Astrocyte (in vitro differentiated cells and primary cell): Measurements from ENCODE around the gene SIGLEC6. TPM values are rescaled to one million over a fixed set of nuclear protein-coding genes. Genes with fewer than 3 reads are reported as not detected.

ENCODE experiments used
- DNase-seq: peaks from one replicate; pipeline ENCODE4 v3.0.0-alpha.2; 2010; ENCODE audit warnings: low read depth
- FAIRE-seq: peaks from 2 replicates; lab custom pipeline; 2011; peaks lifted over from hg19 to GRCh38; lab: Jason Lieb, UNC
- H2AFZ ChIP-seq: 2 replicates; pipeline ENCODE4 v1.6.0; 2012; ENCODE audit warnings: low read depth, low read length, inconsistent platforms
- H3K27ac ChIP-seq: 2 replicates; pipeline ENCODE4 v1.5.1; 2011; ENCODE audit warnings: low read depth, low read length, inconsistent platforms
- H3K27me3 ChIP-seq: 2 replicates; pipeline ENCODE4 v1.6.0; 2011; ENCODE audit warnings: low read length, inconsistent platforms; ENCODE audit not compliant: insufficient read depth
- H3K36me3 ChIP-seq: 2 replicates; pipeline ENCODE4 v1.5.1; 2011; ENCODE audit warnings: low read length, inconsistent platforms; ENCODE audit not compliant: insufficient read depth
- H3K4me1 ChIP-seq: 2 replicates; pipeline ENCODE4 v1.5.1; 2011; ENCODE audit warnings: low read length, inconsistent platforms; ENCODE audit not compliant: insufficient read depth
- H3K4me2 ChIP-seq: 2 replicates; pipeline ENCODE4 v1.6.0; 2012; ENCODE audit warnings: low read length, inconsistent platforms
- H3K4me3 ChIP-seq: 2 replicates; pipeline ENCODE4 v1.5.1; 2011; ENCODE audit warnings: low read depth, mild to moderate bottlenecking, low read length, inconsistent platforms; ENCODE audit not compliant: insufficient read depth
- H3K79me2 ChIP-seq: 2 replicates; pipeline ENCODE4 v1.6.0; 2012; ENCODE audit warnings: mild to moderate bottlenecking, low read length, inconsistent platforms; ENCODE audit not compliant: insufficient read depth
- H3K9ac ChIP-seq: 2 replicates; pipeline ENCODE4 v1.6.0; 2012; ENCODE audit warnings: mild to moderate bottlenecking, low read length, inconsistent platforms
- H3K9me3 ChIP-seq: 2 replicates; pipeline ENCODE4 v1.5.1; 2012; ENCODE audit warnings: low read depth, mild to moderate bottlenecking, low read length, inconsistent platforms; ENCODE audit not compliant: insufficient read depth
- H4K20me1 ChIP-seq: 2 replicates; pipeline ENCODE4 v1.6.0; 2012; ENCODE audit warnings: low read length, inconsistent platforms; ENCODE audit not compliant: insufficient read depth
- H3K27ac Mint-ChIP-seq: one replicate; pipeline ENCODE4 v1.8.0; 2021; ENCODE audit warnings: mild to moderate bottlenecking, mixed read lengths; ENCODE audit not compliant: unreplicated experiment
- H3K27me3 Mint-ChIP-seq: one replicate; pipeline ENCODE4 v1.8.0; 2021; ENCODE audit warnings: low read depth, mixed read lengths; ENCODE audit not compliant: unreplicated experiment
- H3K36me3 Mint-ChIP-seq: one replicate; pipeline ENCODE4 v1.8.0; 2021; ENCODE audit warnings: low read depth, mixed read lengths; ENCODE audit not compliant: unreplicated experiment
- H3K4me1 Mint-ChIP-seq: one replicate; pipeline ENCODE4 v1.8.0; 2021; ENCODE audit warnings: low read depth, mixed read lengths; ENCODE audit not compliant: unreplicated experiment
- H3K4me3 Mint-ChIP-seq: one replicate; pipeline ENCODE4 v1.8.0; 2021; ENCODE audit warnings: mild to moderate bottlenecking, moderate library complexity, mixed read lengths; ENCODE audit not compliant: unreplicated experiment
- H3K9me3 Mint-ChIP-seq: one replicate; pipeline ENCODE4 v1.8.0; 2021; ENCODE audit warnings: mild to moderate bottlenecking, mixed read lengths; ENCODE audit not compliant: unreplicated experiment
- EZH2 ChIP-seq: IDR thresholded peaks from 2 replicates; pipeline ENCODE4 v1.6.1; 2012; ENCODE audit warnings: mild to moderate bottlenecking, low read length, inconsistent platforms; ENCODE audit not compliant: insufficient read depth
- total RNA-seq: library from RNA; stranded (reverse); gene quantifications from 2 replicates; pipeline ENCODE4 v1.2.1, GENCODE V29; 2021
- TF ChIP-seq, protein P1 (sequence below): IDR thresholded peaks from 2 replicates; pipeline ENCODE4 v1.5.1; 2011; ENCODE audit warnings: low read depth, mild to moderate bottlenecking, inconsistent platforms, low read length, moderate library complexity; ENCODE audit not compliant: insufficient read depth

SIGLEC6 gene
- total RNA-seq, 1 donor from 2014 or later: not detected

GRCh38 chr19:51478381-51479234 lies 52.9 kb downstream of the SIGLEC6 start, which contains the start of gene CEACAM18:
Gene CEACAM18, plus strand, starts transcription at chr19:51478539.
- Histone ChIP-seq H3K27me3 (no peaks in the 10 kb centered on the region), H3K9ac (no peak within 1 kb of the TSS), H3K27ac (no peak within 1 kb of the TSS), H4K20me1 (no peaks in the 10 kb centered on the region), H3K79me2 (no peaks in the 10 kb centered on the region), H3K4me1 (no peaks in the 10 kb centered on the region), H3K4me3 (no peak within 1 kb of the TSS), H3K4me2 (no peak within 1 kb of the TSS), H3K9me3 (peaks cover 12% of the 10 kb centered on the region), H2AFZ (no peak within 1 kb of the TSS), H3K36me3 (no peaks in the 10 kb centered on the region)
- DNase-seq (no peak), FAIRE-seq (no peak)
- H3K36me3 Mint-ChIP-seq: no peaks in the 10 kb centered on the region
- H3K27me3 Mint-ChIP-seq: peaks cover 23% of the 10 kb centered on the region
- no peak for TF ChIP-seq EZH2
- TF ChIP-seq, protein P1, sequence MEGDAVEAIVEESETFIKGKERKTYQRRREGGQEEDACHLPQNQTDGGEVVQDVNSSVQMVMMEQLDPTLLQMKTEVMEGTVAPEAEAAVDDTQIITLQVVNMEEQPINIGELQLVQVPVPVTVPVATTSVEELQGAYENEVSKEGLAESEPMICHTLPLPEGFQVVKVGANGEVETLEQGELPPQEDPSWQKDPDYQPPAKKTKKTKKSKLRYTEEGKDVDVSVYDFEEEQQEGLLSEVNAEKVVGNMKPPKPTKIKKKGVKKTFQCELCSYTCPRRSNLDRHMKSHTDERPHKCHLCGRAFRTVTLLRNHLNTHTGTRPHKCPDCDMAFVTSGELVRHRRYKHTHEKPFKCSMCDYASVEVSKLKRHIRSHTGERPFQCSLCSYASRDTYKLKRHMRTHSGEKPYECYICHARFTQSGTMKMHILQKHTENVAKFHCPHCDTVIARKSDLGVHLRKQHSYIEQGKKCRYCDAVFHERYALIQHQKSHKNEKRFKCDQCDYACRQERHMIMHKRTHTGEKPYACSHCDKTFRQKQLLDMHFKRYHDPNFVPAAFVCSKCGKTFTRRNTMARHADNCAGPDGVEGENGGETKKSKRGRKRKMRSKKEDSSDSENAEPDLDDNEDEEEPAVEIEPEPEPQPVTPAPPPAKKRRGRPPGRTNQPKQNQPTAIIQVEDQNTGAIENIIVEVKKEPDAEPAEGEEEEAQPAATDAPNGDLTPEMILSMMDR: no peak
- no peak within 1 kb of the TSS for H3K4me3 Mint-ChIP-seq
- no peak within 1 kb of the TSS for H3K27ac Mint-ChIP-seq
- no peaks in the 10 kb centered on the region for H3K4me1 Mint-ChIP-seq
- peaks cover 2% of the 10 kb centered on the region for H3K9me3 Mint-ChIP-seq

DNA sequence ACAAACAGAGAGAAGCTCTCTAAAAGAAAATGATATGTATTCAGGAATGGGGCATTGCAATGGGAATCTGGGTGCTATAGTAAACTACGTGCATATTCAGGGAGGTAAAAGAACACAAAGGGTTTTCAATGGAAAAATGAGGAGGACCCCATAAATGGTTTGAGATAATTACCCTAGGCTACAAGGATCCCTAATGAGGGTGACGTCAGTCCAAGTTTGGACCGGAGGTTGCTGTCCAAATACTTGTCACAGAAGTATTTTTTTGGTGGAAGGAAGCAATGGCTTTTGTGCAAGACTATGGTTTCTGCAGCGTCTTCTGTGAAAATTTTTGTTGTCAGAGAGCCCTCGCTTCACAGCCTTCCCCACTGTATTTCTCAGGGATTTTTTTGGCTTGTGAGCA lies 54.1 kb downstream of the SIGLEC6 start:
- Histone ChIP-seq H3K27me3 (no peaks in the 10 kb centered on the region), H3K36me3 (no peaks in the 10 kb centered on the region), H3K9me3 (peaks cover 12% of the 10 kb centered on the region), H3K4me2 (no peak overlapping the region), H3K27ac (no peak overlapping the region), H2AFZ (no peak overlapping the region), H3K4me3 (no peak overlapping the region), H3K79me2 (no peaks in the 10 kb centered on the region), H3K9ac (no peak overlapping the region), H3K4me1 (no peaks in the 10 kb centered on the region), H4K20me1 (no peaks in the 10 kb centered on the region)
- Mint-ChIP-seq H3K4me1 (no peaks in the 10 kb centered on the region), H3K9me3 (peaks cover 2% of the 10 kb centered on the region), H3K27ac (no peak overlapping the region), H3K4me3 (no peak overlapping the region), H3K27me3 (peaks cover 36% of the 10 kb centered on the region), H3K36me3 (no peaks in the 10 kb centered on the region)
- no peak for TF ChIP-seq EZH2
- no peak for FAIRE-seq
- no peak for DNase-seq

GRCh38 chr19:51476164-51476563 lies 55.3 kb downstream of the SIGLEC6 start:
- H3K9me3 Mint-ChIP-seq: peaks cover 2% of the 10 kb centered on the region
- no peak overlapping the region for H3K4me2 ChIP-seq
- no peak for TF ChIP-seq EZH2
- TF ChIP-seq, protein P1: no peak
- no peak overlapping the region for H3K27ac Mint-ChIP-seq
- H3K27me3 ChIP-seq: no peaks in the 10 kb centered on the region
- no peak overlapping the region for H2AFZ ChIP-seq
- peaks cover 12% of the 10 kb centered on the region for H3K9me3 ChIP-seq
- H3K4me1 ChIP-seq: no peaks in the 10 kb centered on the region
- no peak overlapping the region for H3K4me3 ChIP-seq
- H4K20me1 ChIP-seq: no peaks in the 10 kb centered on the region
- H3K36me3 Mint-ChIP-seq: no peaks in the 10 kb centered on the region
- H3K36me3 ChIP-seq: no peaks in the 10 kb centered on the region
- H3K9ac ChIP-seq: no peak overlapping the region
- H3K4me1 Mint-ChIP-seq: no peaks in the 10 kb centered on the region
- FAIRE-seq (no peak), DNase-seq (no peak)
- no peak overlapping the region for H3K4me3 Mint-ChIP-seq
- H3K27me3 Mint-ChIP-seq: peaks cover 36% of the 10 kb centered on the region
- H3K27ac ChIP-seq: no peak overlapping the region
- no peaks in the 10 kb centered on the region for H3K79me2 ChIP-seq
